Parathyroid adenoma (tissue), 2 donors: Measurements from ENCODE around the gene ACAN.

Experiments
- H2AFZ ChIP-seq: fragments of 300-600 bp; sonication (generic); one replicate; pipeline ENCODE4 v1.7.0; 2017; ENCODE audit warnings: antibody characterized with exemption, mild to moderate bottlenecking
- H3K27ac ChIP-seq: fragments of 300-600 bp; sonication (generic); one replicate; pipeline ENCODE4 v1.7.0; 2017
- H3K27me3 ChIP-seq: fragments of 300-600 bp; sonication (generic); one replicate; pipeline ENCODE4 v1.7.0; 2017; ENCODE audit warnings: low read length; ENCODE audit not compliant: control insufficient read depth, insufficient read depth
- H3K36me3 ChIP-seq: fragments of 300-600 bp; sonication (generic); one replicate; pipeline ENCODE4 v1.7.0; 2017; ENCODE audit warnings: low read length; ENCODE audit not compliant: control insufficient read depth, insufficient read depth
- H3K4me1 ChIP-seq: fragments of 300-600 bp; sonication (generic); one replicate; pipeline ENCODE4 v1.7.0; 2017; ENCODE audit warnings: control low read depth
- H3K4me2 ChIP-seq: fragments of 300-600 bp; sonication (generic); one replicate; pipeline ENCODE4 v1.7.0; 2017; ENCODE audit warnings: low read length
- H3K4me3 ChIP-seq: fragments of 300-600 bp; sonication (generic); one replicate; pipeline ENCODE4 v1.7.0; 2017; ENCODE audit warnings: low read depth, low read length
- H3K79me2 ChIP-seq: fragments of 300-600 bp; sonication (generic); one replicate; pipeline ENCODE4 v1.7.0; 2017; ENCODE audit warnings: control low read depth
- H3K9ac ChIP-seq: fragments of 300-600 bp; sonication (generic); one replicate; pipeline ENCODE4 v1.7.0; 2017; ENCODE audit warnings: mild to moderate bottlenecking
- H3K9me3 ChIP-seq: fragments of 300-600 bp; sonication (generic); one replicate; pipeline ENCODE4 v1.7.0; 2017; ENCODE audit warnings: low read length; ENCODE audit not compliant: control insufficient read depth
- TF ChIP-seq, protein P1 (sequence below): fragments of 300-600 bp; sonication (generic); IDR thresholded peaks from one replicate; pipeline ENCODE4 v1.7.0; 2017; ENCODE audit warnings: antibody characterized with exemption, mild to moderate bottlenecking
- donor health status: primary hyperparathyroidism.

ACAN gene

DNA sequence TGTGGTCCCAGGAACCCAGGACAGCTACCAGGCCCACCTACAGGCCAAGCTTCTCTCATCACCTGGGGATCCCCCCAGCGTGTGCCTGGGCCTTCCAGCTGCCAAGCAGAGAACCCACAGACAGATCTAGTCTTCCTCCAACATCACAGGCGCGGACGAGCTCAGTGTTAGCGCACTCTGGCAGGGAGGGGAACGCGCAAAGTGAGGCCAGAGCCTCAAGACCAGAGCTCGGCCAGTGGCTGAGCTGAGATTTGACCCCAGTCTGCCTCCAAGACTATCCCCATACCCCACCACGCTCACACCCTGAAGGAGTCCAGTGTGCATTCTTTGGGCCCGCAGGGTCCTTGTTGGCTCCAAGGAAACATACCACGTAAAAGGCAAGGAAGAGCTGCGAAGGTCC is 104.9 kb downstream of the ACAN start:
- H3K9me3 ChIP-seq = no peaks in the 10 kb centered on the region
- H3K4me2 ChIP-seq = no peak overlapping the region
- H3K9ac ChIP-seq = no peak overlapping the region
- no peaks in the 10 kb centered on the region for H3K79me2 ChIP-seq
- no peak overlapping the region for H3K27ac ChIP-seq
- H3K4me3 ChIP-seq = no peak overlapping the region
- H3K36me3 ChIP-seq = no peaks in the 10 kb centered on the region
- no peak overlapping the region for H2AFZ ChIP-seq
- H3K4me1 ChIP-seq = no peaks in the 10 kb centered on the region
- TF ChIP-seq, protein P1, sequence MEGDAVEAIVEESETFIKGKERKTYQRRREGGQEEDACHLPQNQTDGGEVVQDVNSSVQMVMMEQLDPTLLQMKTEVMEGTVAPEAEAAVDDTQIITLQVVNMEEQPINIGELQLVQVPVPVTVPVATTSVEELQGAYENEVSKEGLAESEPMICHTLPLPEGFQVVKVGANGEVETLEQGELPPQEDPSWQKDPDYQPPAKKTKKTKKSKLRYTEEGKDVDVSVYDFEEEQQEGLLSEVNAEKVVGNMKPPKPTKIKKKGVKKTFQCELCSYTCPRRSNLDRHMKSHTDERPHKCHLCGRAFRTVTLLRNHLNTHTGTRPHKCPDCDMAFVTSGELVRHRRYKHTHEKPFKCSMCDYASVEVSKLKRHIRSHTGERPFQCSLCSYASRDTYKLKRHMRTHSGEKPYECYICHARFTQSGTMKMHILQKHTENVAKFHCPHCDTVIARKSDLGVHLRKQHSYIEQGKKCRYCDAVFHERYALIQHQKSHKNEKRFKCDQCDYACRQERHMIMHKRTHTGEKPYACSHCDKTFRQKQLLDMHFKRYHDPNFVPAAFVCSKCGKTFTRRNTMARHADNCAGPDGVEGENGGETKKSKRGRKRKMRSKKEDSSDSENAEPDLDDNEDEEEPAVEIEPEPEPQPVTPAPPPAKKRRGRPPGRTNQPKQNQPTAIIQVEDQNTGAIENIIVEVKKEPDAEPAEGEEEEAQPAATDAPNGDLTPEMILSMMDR = no peak
- H3K27me3 ChIP-seq = no peaks in the 10 kb centered on the region

DNA sequence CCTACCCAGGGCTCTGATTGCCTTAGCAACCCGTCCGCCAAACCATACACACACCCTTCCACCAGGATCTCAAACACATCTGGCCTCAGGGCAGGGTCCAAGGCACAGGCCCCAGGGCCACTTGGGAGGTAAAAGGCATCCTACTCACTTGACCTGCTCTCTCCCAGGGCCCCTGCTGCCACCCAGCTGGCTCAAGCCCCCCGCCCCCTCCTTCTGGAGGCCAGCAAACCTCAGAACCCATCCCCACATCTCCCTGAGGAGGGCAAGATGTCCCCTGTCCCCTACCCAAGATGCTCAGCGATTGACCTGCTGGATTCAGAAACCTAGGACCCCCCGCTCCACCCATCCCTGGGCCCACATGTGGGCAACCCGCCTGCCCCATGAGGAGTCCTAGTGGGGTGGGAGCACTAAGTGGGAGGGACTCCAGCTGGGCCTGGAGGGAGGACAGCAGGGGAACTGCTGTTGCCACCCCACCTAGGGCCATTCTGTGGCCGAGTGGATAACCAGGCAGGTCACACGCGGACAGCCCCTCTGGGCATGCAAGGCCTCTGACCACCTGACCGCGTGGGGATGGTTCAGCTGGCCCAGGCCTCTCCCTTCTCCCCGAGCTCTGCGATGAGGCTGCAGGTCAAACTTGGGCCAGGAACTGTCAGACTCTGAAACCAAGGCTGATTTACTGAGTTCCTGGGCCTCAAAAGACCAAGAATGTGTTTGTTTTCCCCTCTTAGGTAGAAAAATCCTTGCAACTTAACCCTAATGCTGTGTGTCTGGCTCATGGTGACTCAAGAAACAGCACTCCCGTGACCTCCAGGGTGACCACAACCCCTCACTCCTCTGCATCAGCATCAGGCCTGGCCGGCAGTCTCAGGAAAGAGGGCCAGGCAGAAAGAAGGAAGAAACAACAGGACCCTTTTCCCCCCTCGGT is 105.7 kb downstream of the ACAN start:
- H3K9ac ChIP-seq = no peak overlapping the region
- no peaks in the 10 kb centered on the region for H3K36me3 ChIP-seq
- no peak overlapping the region for H3K4me3 ChIP-seq
- H3K27me3 ChIP-seq = no peaks in the 10 kb centered on the region
- H3K79me2 ChIP-seq = no peaks in the 10 kb centered on the region
- H3K4me2 ChIP-seq = no peak overlapping the region
- no peak overlapping the region for H2AFZ ChIP-seq
- no peaks in the 10 kb centered on the region for H3K4me1 ChIP-seq
- H3K27ac ChIP-seq = no peak overlapping the region
- TF ChIP-seq, protein P1 = no peak
- H3K9me3 ChIP-seq = no peaks in the 10 kb centered on the region

GRCh38 chr15:88909956-88910831 is 107.0 kb downstream of the ACAN start:
- Histone ChIP-seq H3K27ac (no peak overlapping the region), H3K4me2 (no peak overlapping the region), H3K9ac (no peak overlapping the region), H3K36me3 (no peaks in the 10 kb centered on the region), H3K4me1 (no peaks in the 10 kb centered on the region), H2AFZ (no peak overlapping the region), H3K4me3 (no peak overlapping the region), H3K79me2 (no peaks in the 10 kb centered on the region), H3K27me3 (no peaks in the 10 kb centered on the region), H3K9me3 (no peaks in the 10 kb centered on the region)
- TF ChIP-seq, protein P1 = no peak

- Histone ChIP-seq H3K9me3 (no peaks in the 10 kb centered on the region), H3K27me3 (no peaks in the 10 kb centered on the region), H2AFZ (no peak overlapping the region), H3K9ac (no peak overlapping the region), H3K36me3 (no peaks in the 10 kb centered on the region), H3K4me3 (no peak overlapping the region), H3K27ac (no peak overlapping the region), H3K4me2 (no peak overlapping the region), H3K4me1 (no peaks in the 10 kb centered on the region), H3K79me2 (no peaks in the 10 kb centered on the region)
- TF ChIP-seq, protein P1 = no peak
Observed at GRCh38 chr15:88911766-88912118, 108.5 kb downstream of the ACAN start.
